Ovary (tissue), 3 donors: ENCODE results near the gene GLUD1.

Source experiments
- CTCF ChIP-seq, 3 donors: fragments of 450-650 bp in 2 of 3; fragments of 200-600 bp in 1 of 3; IDR thresholded peaks; one replicate each; pipeline versions ENCODE4 v1.5.1 to v1.8.0; 2016 to 2022; ENCODE audit warnings: antibody characterized with exemption in 3 of 3, mild to moderate bottlenecking in 1 of 3
- POLR2A ChIP-seq: fragments of 450-650 bp; IDR thresholded peaks from one replicate; pipeline ENCODE4 v1.6.1; 2017; ENCODE audit warnings: antibody characterized with exemption, mild to moderate bottlenecking, moderate library complexity
- donor health status: DM: no; HTN: no; CAD: no.

GRCh38 chr10:87053577-87054181 lies 41.0 kb downstream of the GLUD1 start:
- TF ChIP-seq CTCF (IDR thresholded peaks at IDR 0.05): no peak
- no peak for TF ChIP-seq POLR2A
